ENCODE data around the gene TBC1D22A. TPM values are rescaled to one million over a fixed set of nuclear protein-coding genes. Genes with fewer than 3 reads are reported as not detected.

Gene TBC1D22A
- total and polyA plus RNA-seq, 4 donors: 4.1 to 12.4 (median 8.4) TPM

- DNase-seq (ENCODE audit: low spot score): no peak
- TF ChIP-seq FOXA1 (IDR thresholded peaks at IDR 0.05): no peak
- TF ChIP-seq HNF4G (IDR thresholded peaks at IDR 0.05): no peak
- TF ChIP-seq JUND (IDR thresholded peaks at IDR 0.05): no peak
- no peak for TF ChIP-seq MAX (IDR thresholded peaks at IDR 0.05)
- no peak for TF ChIP-seq EGR1 (IDR thresholded peaks at IDR 0.05; ENCODE audit: low read depth in 2 of 2)
- TF ChIP-seq FOXA2 (IDR thresholded peaks at IDR 0.05): no peak
- TF ChIP-seq ZBTB33 (IDR thresholded peaks at IDR 0.05): no peak
- TF ChIP-seq TAF1 (conservative IDR thresholded peaks at IDR 0.05): no peak
- TF ChIP-seq ATF3 (IDR thresholded peaks at IDR 0.05): no peak
- no peak for TF ChIP-seq RAD21 (IDR thresholded peaks at IDR 0.05)
- TF ChIP-seq CTCF (IDR thresholded peaks at IDR 0.05; ENCODE audit: low read depth, low read length, missing input control): no peak
- no peak for TF ChIP-seq SP1 (IDR thresholded peaks at IDR 0.05)
- no peak for TF ChIP-seq REST (IDR thresholded peaks at IDR 0.05)
- TF ChIP-seq NR2F2 (IDR thresholded peaks at IDR 0.05): no peak
- no peak for TF ChIP-seq YY1 (IDR thresholded peaks at IDR 0.05)
- 98% methylated on average over 13 of the region's 13 CpGs for WGBS
- no peak overlapping the region for H3K4me3 ChIP-seq (ENCODE audit: low read depth in 1 of 3, low read length in 3 of 3)
- H3K4me1 ChIP-seq (ENCODE audit: control insufficient read depth in 4 of 4, insufficient read depth in 4 of 4, low read length in 3 of 4): no peaks in the 10 kb centered on the region
- H3K9me3 ChIP-seq (ENCODE audit: control insufficient read depth in 4 of 4, low read length in 3 of 4): no peaks in the 10 kb centered on the region
- no peaks in the 10 kb centered on the region for H3K36me3 ChIP-seq (ENCODE audit: control insufficient read depth in 4 of 4, insufficient read depth in 3 of 4, low read depth in 1 of 4, low read length in 3 of 4)
- no peak overlapping the region for H3K9ac ChIP-seq (ENCODE audit: low read depth in 1 of 2, low read length in 2 of 2)
- no peaks in the 10 kb centered on the region for H3K27me3 ChIP-seq (ENCODE audit: control insufficient read depth in 4 of 4, insufficient read depth in 4 of 4, low read length in 3 of 4)
- H3K27ac ChIP-seq (ENCODE audit: low read depth in 1 of 2, low read length in 2 of 2): no peak overlapping the region
Measured at GRCh38 chr22:47149976-47150375, 387.5 kb downstream of the TBC1D22A start.

GRCh38 chr22:47150426-47150825, 388.0 kb downstream of the TBC1D22A start:
- Histone ChIP-seq H3K36me3 (ENCODE audit: control insufficient read depth in 4 of 4, insufficient read depth in 3 of 4, low read depth in 1 of 4, low read length in 3 of 4) (no peaks in the 10 kb centered on the region), H3K27me3 (ENCODE audit: control insufficient read depth in 4 of 4, insufficient read depth in 4 of 4, low read length in 3 of 4) (no peaks in the 10 kb centered on the region), H3K9me3 (ENCODE audit: control insufficient read depth in 4 of 4, low read length in 3 of 4) (no peaks in the 10 kb centered on the region), H3K4me3 (ENCODE audit: low read depth in 1 of 3, low read length in 3 of 3) (no peak overlapping the region), H3K9ac (ENCODE audit: low read depth in 1 of 2, low read length in 2 of 2) (no peak overlapping the region), H3K4me1 (ENCODE audit: control insufficient read depth in 4 of 4, insufficient read depth in 4 of 4, low read length in 3 of 4) (no peaks in the 10 kb centered on the region), H3K27ac (ENCODE audit: low read depth in 1 of 2, low read length in 2 of 2) (no peak overlapping the region)
- 98% methylated on average over 21 of the region's 21 CpGs for WGBS
- TF ChIP-seq RXRA (IDR thresholded peaks at IDR 0.05) (no peak), TAF1 (conservative IDR thresholded peaks at IDR 0.05) (no peak), MAX (IDR thresholded peaks at IDR 0.05) (no peak), NR2F2 (IDR thresholded peaks at IDR 0.05) (no peak), HNF4A (conservative IDR thresholded peaks at IDR 0.05) (no peak), HNF4G (IDR thresholded peaks at IDR 0.05) (no peak), YY1 (IDR thresholded peaks at IDR 0.05) (no peak), FOXA1 (IDR thresholded peaks at IDR 0.05) (no peak), EGR1 (IDR thresholded peaks at IDR 0.05; ENCODE audit: low read depth in 2 of 2) (no peak), SP1 (IDR thresholded peaks at IDR 0.05) (no peak)
- DNase-seq (ENCODE audit: low spot score): no peak
